GM12878 (cell line): ENCODE results near the gene ROCK2. TPM values are rescaled to one million over a fixed set of nuclear protein-coding genes. Genes with fewer than 3 reads are reported as not detected.

Experiments used
- ASH2L ChIP-seq: fragments of 300-600, 200-600 bp; sonication (generic); IDR thresholded peaks from 2 replicates; pipeline ENCODE4 v1.6.1; 2017; ENCODE audit warnings: low read depth, mild to moderate bottlenecking, borderline replicate concordance
- CEBPB ChIP-seq, 2 experiments: fragments of 150-350 bp in 1 of 2; IDR thresholded peaks; 2 replicates each; pipeline ENCODE4 v1.6.1; 2012 to 2014; ENCODE audit warnings: low read depth in 2 of 2, low read length in 2 of 2, borderline replicate concordance in 1 of 2, inconsistent platforms in 1 of 2
- E2F8 ChIP-seq: fragments of 450-650 bp; IDR thresholded peaks from 2 replicates; pipeline ENCODE4 v1.6.1; 2018; ENCODE audit warnings: mild to moderate bottlenecking, low read depth, moderate library complexity; ENCODE audit not compliant: partially characterized antibody
- ESRRA ChIP-seq: IDR thresholded peaks from 2 replicates; pipeline ENCODE4 v1.6.1; 2012; ENCODE audit warnings: mild to moderate bottlenecking, low read length, improper control_type of control experiment
- HDAC2 ChIP-seq: fragments of 200-600 bp; sonication (generic); IDR thresholded peaks from 2 replicates; pipeline ENCODE4 v1.6.1; 2017
- IKZF2 ChIP-seq, 2 experiments: fragments of 450-650 bp; IDR thresholded peaks; 2 replicates each; pipeline ENCODE4 v1.6.1; 2017; ENCODE audit warnings: mild to moderate bottlenecking in 2 of 2, moderate library complexity in 2 of 2
- KLF5 ChIP-seq: fragments of 450-650 bp; IDR thresholded peaks from 2 replicates; pipeline ENCODE4 v1.6.1; 2014; ENCODE audit warnings: mild to moderate bottlenecking; ENCODE audit not compliant: partially characterized antibody
- LARP7 ChIP-seq: fragments of 450-650 bp; IDR thresholded peaks from 2 replicates; pipeline ENCODE4 v1.6.1; 2017; ENCODE audit warnings: mild to moderate bottlenecking
- MAX ChIP-seq: IDR thresholded peaks from 2 replicates; pipeline ENCODE4 v1.6.1; 2012; ENCODE audit warnings: low read depth, low read length, improper control_type of control experiment
- NR2C2 ChIP-seq: IDR thresholded peaks from 2 replicates; pipeline ENCODE4 v1.6.1; 2011; ENCODE audit warnings: borderline replicate concordance, low read depth; ENCODE audit not compliant: control insufficient read depth, insufficient read length
- RAD21 ChIP-seq: IDR thresholded peaks from 2 replicates; pipeline ENCODE4 v1.6.1; 2011; ENCODE audit warnings: mild to moderate bottlenecking, low read depth, low read length, moderate library complexity; ENCODE audit not compliant: insufficient read depth
- RUNX3 ChIP-seq: IDR thresholded peaks from 2 replicates; pipeline ENCODE4 v1.6.1; 2012; ENCODE audit warnings: low read length, inconsistent platforms
- YBX1 ChIP-seq: fragments of 450-650 bp; IDR thresholded peaks from 2 replicates; pipeline ENCODE4 v1.6.1; 2016; ENCODE audit warnings: antibody characterized with exemption
- ZBTB40 ChIP-seq: fragments of 450-650 bp; IDR thresholded peaks from 2 replicates; pipeline ENCODE4 v1.6.1; 2016; ENCODE audit warnings: mild to moderate bottlenecking, moderate library complexity, borderline replicate concordance
- ZNF384 ChIP-seq: IDR thresholded peaks from 2 replicates; pipeline ENCODE4 v1.6.1; 2012; ENCODE audit warnings: low read depth, mild to moderate bottlenecking, low read length, improper control_type of control experiment, borderline replicate concordance
- polyA plus RNA-seq, 11 experiments: library from polyadenylated mRNA; depleted of rRNA in 4 of 11; unstranded in 6 of 11; stranded (reverse) in 5 of 11; fragments of >200 nt; fragmentation: Nextera tagmentation in 4 of 11; fragmentation: Illumina TruSeq in 1 of 11; extraction: Ambion mirVana in 4 of 11; extraction: Trizol in 1 of 11; gene quantifications; 1 replicate in 1 of 11; 2 replicates in 10 of 11; pipeline versions ENCODE4 v1.2.1 to v1.2.3, GENCODE V29; 2011 to 2016; ENCODE audit warnings: inconsistent platforms in 2 of 11, missing spikeins in 2 of 11, low read depth in 1 of 11
- total RNA-seq, 4 experiments: library from RNA; depleted of rRNA in 3 of 4; stranded (reverse); fragments of >200 nt in 3 of 4; fragmentation: Illumina TruSeq in 1 of 4; extraction: Trizol in 1 of 4; gene quantifications; 2 replicates each; pipeline versions ENCODE4 v1.2.1 to v1.2.3, GENCODE V29; 2013 to 2021
- TF ChIP-seq, protein P1 (sequence below): IDR thresholded peaks from 2 replicates; pipeline ENCODE4 v1.6.1; 2011; ENCODE audit warnings: borderline replicate concordance, low read depth, mild to moderate bottlenecking, moderate library complexity, mixed read lengths, low read length; ENCODE audit not compliant: insufficient read depth; ENCODE audit errors: extremely low read length
- TF ChIP-seq, protein P2 (sequence below): fragments of 450-650 bp; IDR thresholded peaks from 2 replicates; pipeline ENCODE4 v1.6.1; 2016; ENCODE audit warnings: mild to moderate bottlenecking

ROCK2 gene
- total and polyA plus RNA-seq, 10 of the 15 experiments (the other 5 are each of a cell fraction or from before 2014, with no cell fraction given), result 4.6 to 22.1 (median 8.3) TPM

- TF ChIP-seq RUNX3 (peak; percentile 92), LARP7 (no peak), ASH2L (no peak), YBX1 (no peak), NR2C2 (no peak), IKZF2 (IDR thresholded peaks at IDR 0.05) (peak; percentile 83; a peak in 3 of 4 replicates), KLF5 (no peak), ESRRA (no peak), HDAC2 (no peak), E2F8 (no peak), RAD21 (no peak), ZNF384 (no peak), CEBPB (IDR thresholded peaks at IDR 0.05; ENCODE audit: borderline replicate concordance in 1 of 2, low read depth in 2 of 2, low read length in 2 of 2) (no peak), MAX (no peak), ZBTB40 (no peak)
- TF ChIP-seq, protein P1, sequence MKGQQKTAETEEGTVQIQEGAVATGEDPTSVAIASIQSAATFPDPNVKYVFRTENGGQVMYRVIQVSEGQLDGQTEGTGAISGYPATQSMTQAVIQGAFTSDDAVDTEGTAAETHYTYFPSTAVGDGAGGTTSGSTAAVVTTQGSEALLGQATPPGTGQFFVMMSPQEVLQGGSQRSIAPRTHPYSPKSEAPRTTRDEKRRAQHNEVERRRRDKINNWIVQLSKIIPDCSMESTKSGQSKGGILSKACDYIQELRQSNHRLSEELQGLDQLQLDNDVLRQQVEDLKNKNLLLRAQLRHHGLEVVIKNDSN, result no peak
- TF ChIP-seq, protein P2, sequence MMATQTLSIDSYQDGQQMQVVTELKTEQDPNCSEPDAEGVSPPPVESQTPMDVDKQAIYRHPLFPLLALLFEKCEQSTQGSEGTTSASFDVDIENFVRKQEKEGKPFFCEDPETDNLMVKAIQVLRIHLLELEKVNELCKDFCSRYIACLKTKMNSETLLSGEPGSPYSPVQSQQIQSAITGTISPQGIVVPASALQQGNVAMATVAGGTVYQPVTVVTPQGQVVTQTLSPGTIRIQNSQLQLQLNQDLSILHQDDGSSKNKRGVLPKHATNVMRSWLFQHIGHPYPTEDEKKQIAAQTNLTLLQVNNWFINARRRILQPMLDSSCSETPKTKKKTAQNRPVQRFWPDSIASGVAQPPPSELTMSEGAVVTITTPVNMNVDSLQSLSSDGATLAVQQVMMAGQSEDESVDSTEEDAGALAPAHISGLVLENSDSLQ, result peak; percentile 46
Observed at GRCh38 chr2:11377928-11378545, 33.6 kb upstream of the ROCK2 start (continued).
